DMS153 (cell line): ENCODE measurements around the gene LRP8.
"Not testable (repeated sequence)": the region's sequence is repeated elsewhere in the genome, so short reads cannot be mapped to it uniquely, and the experiment has no call there.

Experiments
- DNase-seq: peaks from one replicate; lab custom pipeline; 2025; lab: John Stamatoyannopoulos, UW

Gene LRP8

GRCh38 chr1:53283156-53283555, 44.7 kb downstream of the LRP8 start:
- not testable (repeated sequence) for DNase-seq

GRCh38 chr1:53281133-53281532, 46.7 kb downstream of the LRP8 start:
- no peak for DNase-seq

- DNase-seq = no peak
Observed at GRCh38 chr1:53280496-53280895, 47.4 kb downstream of the LRP8 start.

GRCh38 chr1:53279296-53280200, 48.3 kb downstream of the LRP8 start:
- DNase-seq = no peak

GRCh38 chr1:53278298-53278725, 49.6 kb downstream of the LRP8 start:
- DNase-seq = no peak

- no peak for DNase-seq
Observed at GRCh38 chr1:53277326-53277725, 50.5 kb downstream of the LRP8 start.

GRCh38 chr1:53276902-53277281, 51.0 kb downstream of the LRP8 start:
- DNase-seq = no peak

GRCh38 chr1:53276153-53276901, 51.5 kb downstream of the LRP8 start:
- DNase-seq = no peak

- no peak for DNase-seq
Observed at GRCh38 chr1:53275566-53275965, 52.3 kb downstream of the LRP8 start.

- no peak for DNase-seq
Observed at GRCh38 chr1:53274541-53275185, 53.2 kb downstream of the LRP8 start.

GRCh38 chr1:53274026-53274425, 53.8 kb downstream of the LRP8 start:
- DNase-seq = no peak

GRCh38 chr1:53273526-53273925, 54.3 kb downstream of the LRP8 start:
- DNase-seq = no peak

GRCh38 chr1:53272349-53272748, 55.5 kb downstream of the LRP8 start:
- DNase-seq = no peak

GRCh38 chr1:53271446-53272090, 56.3 kb downstream of the LRP8 start:
- DNase-seq = no peak

GRCh38 chr1:53270873-53271272, 57.0 kb downstream of the LRP8 start:
- no peak for DNase-seq

- DNase-seq = no peak
Observed at GRCh38 chr1:53270107-53270506, 57.8 kb downstream of the LRP8 start.

- DNase-seq = no peak
Observed at GRCh38 chr1:53267761-53268160, 60.1 kb downstream of the LRP8 start.

GRCh38 chr1:53266038-53266437, 61.8 kb downstream of the LRP8 start:
- no peak for DNase-seq

GRCh38 chr1:53265581-53265980, 62.3 kb downstream of the LRP8 start:
- DNase-seq = no peak

- DNase-seq = no peak
Observed at GRCh38 chr1:53264048-53264447, 63.8 kb downstream of the LRP8 start.

- DNase-seq = no peak
Observed at GRCh38 chr1:53262000-53262399, 65.9 kb downstream of the LRP8 start.

GRCh38 chr1:53260631-53261247, 67.1 kb downstream of the LRP8 start:
- no peak for DNase-seq
